HG03135 (cell line): ENCODE data around the gene AP4B1.

ENCODE experiments used
- ATAC-seq: cut with Tn5 transposase; IDR thresholded peaks from one replicate; pipeline ENCODE4 v1.9.1; 2021; ENCODE audit warnings: mild to moderate bottlenecking, moderate library complexity; ENCODE audit not compliant: unreplicated experiment

Gene AP4B1

GRCh38 chr1:113895961-113896360, 8.6 kb downstream of the AP4B1 start:
- ATAC-seq, result no peak

- no peak for ATAC-seq
Observed at GRCh38 chr1:113895098-113895497, 9.5 kb downstream of the AP4B1 start.

DNA sequence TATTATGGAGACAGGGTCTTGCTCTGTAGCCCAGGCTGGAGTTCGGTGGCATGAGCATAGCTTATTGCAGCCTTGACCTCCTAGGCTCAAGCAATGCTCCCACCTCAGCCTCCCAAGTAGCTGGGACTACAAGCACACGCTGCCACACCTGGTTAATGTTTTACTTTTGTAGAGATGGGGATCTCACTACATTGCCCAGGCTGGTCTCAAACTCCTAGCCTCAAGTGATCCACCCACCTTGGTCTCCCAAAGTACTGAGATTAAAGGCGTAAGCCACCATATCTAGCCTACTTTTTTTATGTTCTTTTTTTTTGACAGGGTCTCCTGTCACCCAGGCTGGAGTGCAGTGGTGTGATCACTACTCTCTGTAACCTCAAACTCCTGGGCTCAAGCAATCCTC, 11.3 kb downstream of the AP4B1 start:
- no peak for ATAC-seq

DNA sequence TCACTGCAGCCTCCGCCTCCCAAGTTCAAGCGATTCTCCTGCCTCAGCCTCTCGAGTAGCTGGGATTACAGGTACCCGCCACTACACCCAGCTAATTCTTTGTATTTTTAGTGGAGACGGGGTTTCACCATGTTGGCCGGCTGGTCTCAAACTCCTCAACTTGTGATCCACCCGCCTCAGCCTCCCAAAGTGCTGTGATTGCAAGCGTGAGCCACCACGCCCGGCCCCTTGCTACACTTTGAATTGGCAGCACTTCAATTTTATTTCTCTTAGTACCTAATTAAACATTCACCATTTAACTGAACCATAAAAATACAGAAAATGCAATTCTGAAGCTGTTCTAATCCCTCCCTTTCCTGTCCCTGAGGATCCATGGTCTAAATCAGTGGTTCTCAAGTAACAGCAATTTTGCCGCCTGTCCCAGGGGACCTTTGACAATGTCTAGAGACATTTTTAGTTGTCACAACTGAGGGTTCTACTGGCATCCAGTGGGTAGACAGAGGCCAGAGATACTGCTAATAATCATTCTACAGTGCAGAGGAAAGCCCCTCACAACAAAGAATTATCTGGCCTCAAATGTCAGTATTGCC, 12.9 kb downstream of the AP4B1 start:
- no peak for ATAC-seq

DNA sequence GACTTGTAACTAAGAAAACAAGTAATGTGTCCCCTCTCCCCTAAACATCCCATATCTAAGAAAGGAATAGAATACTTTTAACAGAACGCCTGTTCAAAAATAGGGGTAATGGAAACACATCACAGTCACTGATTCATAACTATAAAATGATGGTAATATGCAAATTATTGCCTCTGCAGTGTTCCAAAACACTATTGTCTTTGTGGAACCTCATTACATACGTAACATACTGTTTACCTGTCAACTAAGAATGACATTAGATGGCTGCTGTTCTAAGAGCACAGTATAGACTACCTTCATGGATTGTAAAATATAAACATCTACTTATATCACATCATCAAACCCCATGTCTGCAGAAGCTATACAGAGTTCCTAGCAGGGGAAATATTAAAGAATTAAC, 13.8 kb downstream of the AP4B1 start:
- no peak for ATAC-seq

- no peak for ATAC-seq
Observed at GRCh38 chr1:113887402-113888175, 17.0 kb downstream of the AP4B1 start, which contains the start of gene BCL2L15. BCL2L15 (minus strand) TSS chr1:113887581; CDS start chr1:113887375, 206 bp downstream.

DNA sequence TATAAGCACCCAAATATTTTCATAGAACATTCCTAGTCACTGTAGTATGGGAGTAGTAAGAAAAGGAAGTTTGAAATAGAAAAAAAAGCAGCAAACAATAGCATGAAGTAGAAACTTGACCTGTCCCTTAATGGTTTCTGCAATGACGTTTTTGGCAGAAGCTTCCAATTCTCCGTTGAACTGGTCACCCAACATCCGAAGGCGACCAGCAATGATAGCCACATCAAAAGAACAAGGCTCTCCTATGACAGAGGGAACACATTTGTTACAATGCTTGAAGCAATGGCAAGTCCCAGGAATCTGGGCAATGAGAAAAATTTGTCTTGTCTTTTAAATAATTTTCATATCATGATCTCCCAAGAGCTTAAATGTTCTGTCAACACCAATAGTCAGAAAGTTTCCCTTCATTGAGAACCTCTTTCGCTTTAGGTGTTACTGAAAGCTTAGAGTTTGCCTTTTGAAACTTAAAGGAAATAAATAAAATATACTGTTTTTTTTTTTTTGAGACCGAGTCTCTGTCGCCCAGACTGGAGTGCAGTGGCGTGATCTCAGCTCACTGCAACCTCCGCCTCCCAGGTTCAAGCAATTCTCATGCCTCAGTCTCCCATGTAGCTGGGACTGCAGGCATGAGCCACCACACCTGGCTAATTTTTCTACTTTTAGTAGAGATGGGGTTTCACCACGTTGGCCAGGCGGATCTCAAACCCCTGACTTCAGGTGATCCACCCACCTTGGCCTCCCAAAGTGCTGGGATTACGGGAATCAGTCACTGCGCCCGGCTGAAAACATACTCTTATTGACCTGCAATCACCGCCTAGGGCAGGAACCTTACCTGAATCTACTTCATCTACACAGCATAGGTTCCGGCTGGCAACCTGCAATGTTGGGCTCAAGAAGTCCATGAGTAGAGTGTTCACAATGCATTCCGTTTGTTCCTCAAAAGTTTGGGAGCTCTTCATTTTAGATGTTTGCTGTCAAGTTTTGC, 17.9 kb downstream of the AP4B1 start:
- ATAC-seq, result no peak

GRCh38 chr1:113881661-113882060, 22.9 kb downstream of the AP4B1 start:
- ATAC-seq, result no peak

GRCh38 chr1:113879739-113880038, 24.9 kb downstream of the AP4B1 start:
- no peak for ATAC-seq

- ATAC-seq, result no peak
Observed at GRCh38 chr1:113876176-113876575, 28.4 kb downstream of the AP4B1 start.

DNA sequence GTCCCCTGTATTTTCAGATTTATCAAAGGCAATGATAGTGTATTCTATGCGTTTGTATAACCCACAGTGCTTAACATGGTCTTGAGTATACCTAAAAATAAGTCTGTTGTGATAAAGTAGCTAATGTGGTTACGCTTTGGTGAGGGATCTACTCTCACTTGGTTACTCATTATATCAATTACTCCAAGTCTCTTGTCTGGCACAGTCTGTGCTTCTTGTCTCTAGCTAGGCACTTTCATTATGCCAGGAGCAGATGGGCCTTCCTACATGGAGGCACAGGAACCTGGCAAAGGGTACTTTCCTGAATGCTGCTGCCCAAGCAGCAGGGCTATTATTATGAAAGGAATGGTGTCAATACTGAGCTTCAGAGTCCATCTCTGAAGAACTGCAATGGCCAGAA, 28.9 kb downstream of the AP4B1 start:
- no peak for ATAC-seq

GRCh38 chr1:113874012-113874879, 30.4 kb downstream of the AP4B1 start:
- no peak for ATAC-seq

DNA sequence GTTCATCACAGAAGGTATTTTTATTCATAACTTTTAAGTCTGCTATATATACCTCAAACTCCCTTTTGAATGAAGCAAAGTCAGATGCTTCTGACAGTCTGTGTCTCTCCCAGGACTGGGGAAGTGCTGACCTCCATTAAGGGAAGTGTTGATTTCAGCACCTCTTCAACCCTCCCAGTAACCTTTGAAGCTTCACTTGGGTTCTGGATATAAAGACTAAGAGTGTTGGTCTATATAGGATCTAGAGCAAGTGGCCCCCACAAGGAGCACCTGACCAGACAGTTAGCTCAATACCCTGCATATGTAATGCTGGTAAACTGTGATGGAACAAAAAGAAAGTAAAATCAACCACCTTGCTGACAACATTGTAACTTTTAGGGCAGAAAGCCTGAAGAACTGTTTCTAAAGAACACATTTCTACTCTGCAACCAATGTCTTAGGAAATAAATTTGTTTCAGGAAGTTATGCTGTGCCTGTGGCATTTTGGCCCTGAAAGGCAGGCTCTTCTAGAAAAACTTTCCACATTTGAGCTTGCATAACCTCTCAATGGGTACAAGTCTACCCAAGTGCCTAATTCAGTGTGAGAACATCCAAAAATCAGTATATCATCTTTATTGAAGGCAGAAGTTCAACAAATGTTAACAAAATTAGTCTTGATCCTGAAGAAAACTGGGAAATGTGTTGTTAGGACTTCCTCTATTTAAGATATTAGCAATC, 32.2 kb downstream of the AP4B1 start:
- ATAC-seq, result peak; percentile 12

DNA sequence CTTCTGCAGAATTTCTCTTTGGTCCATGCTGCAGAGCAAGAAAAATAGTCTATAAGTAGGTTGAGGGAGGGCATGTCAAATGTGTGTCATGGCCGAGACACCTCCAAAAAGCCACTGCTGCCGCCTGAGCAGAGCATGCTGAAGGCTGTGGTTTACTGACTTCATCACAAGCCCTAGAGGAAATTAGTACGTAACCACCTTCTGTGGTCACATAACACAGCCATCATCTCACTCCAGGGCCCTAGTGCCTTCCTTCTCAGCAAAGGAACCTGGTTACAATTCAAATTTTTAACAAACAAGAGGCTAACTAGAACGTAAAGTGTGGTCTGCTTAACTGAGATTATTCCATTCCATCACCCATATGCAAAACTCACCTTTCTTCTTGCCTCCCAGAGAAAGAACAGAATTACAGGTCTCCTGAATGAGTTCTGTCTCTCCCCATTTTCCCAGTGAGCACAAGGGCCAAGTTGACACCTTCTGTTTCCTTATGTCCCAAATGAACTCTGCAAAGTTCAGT, 32.9 kb downstream of the AP4B1 start, which contains the start of gene PTPN22:
TSS of gene PTPN22 (minus strand) at position 116 of the 517 bp plus-strand sequence.
- peak; percentile 91 for ATAC-seq

DNA sequence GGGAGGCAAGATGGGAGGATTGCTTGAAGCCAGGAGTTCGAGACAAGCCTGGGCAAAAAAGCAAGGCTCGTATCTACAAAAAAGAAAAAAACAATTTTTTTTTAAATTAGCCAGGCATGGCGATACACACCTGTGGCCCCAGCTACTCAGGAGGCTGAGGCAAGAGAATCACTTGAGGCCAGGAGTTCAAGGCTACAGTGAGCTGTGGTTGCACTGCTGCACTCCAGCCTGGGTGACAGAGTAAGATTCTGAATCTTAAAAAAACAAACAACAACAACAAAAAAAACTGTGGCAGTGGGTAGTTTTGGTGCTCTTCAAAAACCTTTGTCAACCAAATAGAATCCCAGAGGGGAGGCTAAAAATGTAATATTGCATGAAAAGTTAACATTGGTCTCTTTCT, 33.8 kb downstream of the AP4B1 start:
- no peak for ATAC-seq

GRCh38 chr1:113868387-113869083, 36.1 kb downstream of the AP4B1 start:
- no peak for ATAC-seq

- ATAC-seq, result no peak
Observed at GRCh38 chr1:113861641-113862040, 43.0 kb downstream of the AP4B1 start.

- ATAC-seq, result no peak
Observed at GRCh38 chr1:113860891-113861290, 43.7 kb downstream of the AP4B1 start.
